Neural cell (in vitro differentiated cells): Measurements from ENCODE around the gene KCNQ1OT1. TPM values are rescaled to one million over a fixed set of nuclear protein-coding genes. Genes with fewer than 3 reads are reported as not detected.

ENCODE experiments used
- H2AFZ ChIP-seq: fragments of 200-600, 300-800 bp; sonication (generic), shearing (Covaris generic); 2 replicates; pipeline ENCODE4 v1.6.0; 2014; ENCODE audit warnings: low read depth, mild to moderate bottlenecking, antibody characterized with exemption, low read length, moderate library complexity
- H3F3A ChIP-seq: fragments of 200-600 bp; shearing (Covaris generic); 2 replicates; pipeline ENCODE4 v1.6.1; 2016; ENCODE audit warnings: mild to moderate bottlenecking, moderate library complexity, mixed read lengths, antibody characterized with exemption, low read length; ENCODE audit not compliant: insufficient read depth, poor library complexity, severe bottlenecking
- H3K27ac ChIP-seq: fragments of 200-600, 300-800 bp; sonication (generic), shearing (Covaris generic); 2 replicates; pipeline ENCODE4 v1.5.1; 2014; ENCODE audit warnings: mild to moderate bottlenecking, low read length, moderate library complexity
- H3K27me3 ChIP-seq: fragments of 300-800, 200-600 bp; sonication (generic), shearing (Covaris generic); 2 replicates; pipeline ENCODE4 v1.6.0; 2014; ENCODE audit warnings: mild to moderate bottlenecking, low read depth, low read length, moderate library complexity; ENCODE audit not compliant: insufficient read depth
- H3K36me3 ChIP-seq: fragments of 300-800, 200-600 bp; sonication (generic), shearing (Covaris generic); 2 replicates; pipeline ENCODE4 v1.5.1; 2014; ENCODE audit warnings: mild to moderate bottlenecking, antibody characterized with exemption, low read length, moderate library complexity; ENCODE audit not compliant: insufficient read depth
- H3K4me2 ChIP-seq: fragments of 300-800, 200-600 bp; sonication (generic), shearing (Covaris generic); 2 replicates; pipeline ENCODE4 v1.6.0; 2014; ENCODE audit warnings: mild to moderate bottlenecking, low read length
- H3K4me3 ChIP-seq: fragments of 300-800, 200-600 bp; sonication (generic), shearing (Covaris generic); 2 replicates; pipeline ENCODE4 v1.5.1; 2014; ENCODE audit warnings: mild to moderate bottlenecking, low read length, moderate library complexity
- H3K79me2 ChIP-seq: fragments of 200-600 bp; shearing (Covaris generic); replicated peaks from 2 replicates; pipeline ENCODE4 v1.6.0; 2014; ENCODE audit warnings: mild to moderate bottlenecking, low read length, moderate library complexity; ENCODE audit not compliant: insufficient read depth
- H3K9ac ChIP-seq: fragments of 300-800, 200-600 bp; sonication (generic), shearing (Covaris generic); 2 replicates; pipeline ENCODE4 v1.6.1; 2016; ENCODE audit warnings: mild to moderate bottlenecking, low read length, mixed read lengths
- H3K9me2 ChIP-seq: fragments of 200-600 bp; shearing (Covaris generic); 2 replicates; pipeline ENCODE4 v1.6.1; 2016; ENCODE audit warnings: mild to moderate bottlenecking, low read length, mixed read lengths; ENCODE audit not compliant: insufficient read depth
- H3K9me3 ChIP-seq: fragments of 200-600, 300-800 bp; sonication (generic), shearing (Covaris generic); 2 replicates; pipeline ENCODE4 v1.6.1; 2016; ENCODE audit warnings: mild to moderate bottlenecking, mixed run types, low read length, moderate library complexity, mixed read lengths
- H4K20me1 ChIP-seq: fragments of 200-600 bp; shearing (Covaris generic); 2 replicates; pipeline ENCODE4 v1.6.1; 2016; ENCODE audit warnings: mild to moderate bottlenecking, mixed run types; ENCODE audit not compliant: insufficient read depth
- CTCF ChIP-seq: fragments of 450-650 bp; IDR thresholded peaks from 2 replicates; pipeline ENCODE4 v1.5.1; 2014; ENCODE audit warnings: antibody characterized with exemption, mild to moderate bottlenecking, moderate library complexity; ENCODE audit not compliant: poor library complexity, severe bottlenecking
- EP300 ChIP-seq: fragments of 450-650 bp; conservative IDR thresholded peaks from 2 replicates; pipeline ENCODE4 v1.6.1; 2014; ENCODE audit warnings: antibody characterized with exemption, mild to moderate bottlenecking, moderate library complexity; ENCODE audit not compliant: poor library complexity, severe bottlenecking
- EZH2 ChIP-seq: fragments of 200-600, 300-800 bp; shearing (Covaris generic), sonication (generic); IDR thresholded peaks from 2 replicates; pipeline ENCODE4 v1.6.1; 2014; ENCODE audit warnings: antibody characterized with exemption, low read length, borderline replicate concordance, mild to moderate bottlenecking; ENCODE audit not compliant: insufficient read depth, poor library complexity, severe bottlenecking
- MXI1 ChIP-seq: fragments of 450-650 bp; conservative IDR thresholded peaks from 2 replicates; pipeline ENCODE4 v1.6.1; 2014; ENCODE audit warnings: antibody characterized with exemption, mild to moderate bottlenecking; ENCODE audit not compliant: poor library complexity, severe bottlenecking
- POLR2AphosphoS5 ChIP-seq: IDR thresholded peaks from 2 replicates; pipeline ENCODE4 v1.6.1; 2012
- RAD21 ChIP-seq: fragments of 450-650 bp; conservative IDR thresholded peaks from 2 replicates; pipeline ENCODE4 v1.6.1; 2014; ENCODE audit warnings: antibody characterized with exemption, mild to moderate bottlenecking, moderate library complexity
- REST ChIP-seq: IDR thresholded peaks from 2 replicates; pipeline ENCODE4 v1.6.1; 2012; ENCODE audit warnings: borderline replicate concordance
- SMC3 ChIP-seq: fragments of 450-650 bp; conservative IDR thresholded peaks from 2 replicates; pipeline ENCODE4 v1.6.1; 2014; ENCODE audit warnings: antibody characterized with exemption, mild to moderate bottlenecking, moderate library complexity; ENCODE audit not compliant: poor library complexity
- TAF1 ChIP-seq: IDR thresholded peaks from 2 replicates; pipeline ENCODE4 v1.6.1; 2012; ENCODE audit warnings: low read depth
- polyA plus RNA-seq: library from polyadenylated mRNA; depleted of rRNA; stranded (reverse); fragments of >200 nt; gene quantifications from 2 replicates; pipeline ENCODE4 v1.2.3, GENCODE V29; 2014

The KCNQ1OT1 gene
- polyA plus RNA-seq, 1 donor from 2014 or later: 0.12 TPM

- Histone ChIP-seq H3K27me3 (no peaks in the 10 kb centered on the region), H3K9me2 (no peaks in the 10 kb centered on the region), H3K9me3 (no peaks in the 10 kb centered on the region), H3K27ac (no peak overlapping the region), H3K9ac (no peak overlapping the region), H3F3A (no peaks in the 10 kb centered on the region), H2AFZ (no peak overlapping the region), H3K79me2 (no peaks in the 10 kb centered on the region), H3K4me3 (no peak overlapping the region), H4K20me1 (no peaks in the 10 kb centered on the region), H3K36me3 (no peaks in the 10 kb centered on the region), H3K4me2 (no peak overlapping the region)
- TF ChIP-seq TAF1: no peak
- no peak for TF ChIP-seq CTCF
- TF ChIP-seq EZH2: no peak
- TF ChIP-seq REST: no peak
- TF ChIP-seq RAD21: no peak
- TF ChIP-seq EP300: no peak
- TF ChIP-seq SMC3: no peak
- no peak for TF ChIP-seq POLR2AphosphoS5
- TF ChIP-seq MXI1: no peak
These were observed 32.8 kb downstream of the KCNQ1OT1 start for GRCh38 chr11:2666828-2667570.

GRCh38 chr11:2666401-2666741 lies 33.4 kb downstream of the KCNQ1OT1 start:
- Histone ChIP-seq H3F3A (no peaks in the 10 kb centered on the region), H3K79me2 (no peaks in the 10 kb centered on the region), H3K36me3 (no peaks in the 10 kb centered on the region), H3K27ac (no peak overlapping the region), H3K9me2 (no peaks in the 10 kb centered on the region), H3K9ac (no peak overlapping the region), H3K4me3 (no peak overlapping the region), H3K27me3 (no peaks in the 10 kb centered on the region), H3K9me3 (peaks cover 5% of the 10 kb centered on the region), H4K20me1 (no peaks in the 10 kb centered on the region), H3K4me2 (no peak overlapping the region), H2AFZ (no peak overlapping the region)
- TF ChIP-seq EP300 (no peak), RAD21 (no peak), CTCF (no peak), SMC3 (no peak), EZH2 (no peak), REST (no peak), POLR2AphosphoS5 (no peak), TAF1 (no peak), MXI1 (no peak)
